K562 (cell line): ENCODE data around the gene MSTN. TPM values are rescaled to one million over a fixed set of nuclear protein-coding genes. Genes with fewer than 3 reads are reported as not detected.
A peak's percentile ranks its signal among the peaks of the same experiment; 100 is the strongest.

ENCODE experiments used
- ATAC-seq: fragments of 200-7000 bp; cut with Tn5 transposase; 3 replicates; pipeline ENCODE4 v1.9.1; 2020; ENCODE audit warnings: moderate library complexity
- BruUV-seq: library from RNA; stranded (reverse); fragments of 400-500 nt; replicated peaks from 2 replicates; lab custom pipeline; 2021; lab: Mats Ljungman, UMichigan
- CTCF ChIA-PET: fragments of 300-600 bp; formaldehyde crosslinking; extraction: SDS; loops from one replicate; lab custom pipeline; 2021; ENCODE audit warnings: low intra/inter-chr PET ratio; lab: Yijun Ruan, JAX
- POLR2A ChIA-PET: fragments of 300-600, 350-650 bp; sonication (Branson Sonifier 250); formaldehyde crosslinking; extraction: SDS; loops from one replicate; lab custom pipeline; 2021; ENCODE audit warnings: antibody characterized with exemption, inconsistent platforms; lab: Yijun Ruan, JAX
- DNase-seq, 4 experiments: peaks; one replicate each; pipeline versions ENCODE4 v3.0.0 to v3.0.0-alpha.2; 2011 to 2018; ENCODE audit warnings: low spot score in 3 of 4, mixed read lengths in 3 of 4; ENCODE audit errors: extremely low read depth in 1 of 4
- FAIRE-seq: peaks from 2 replicates; lab custom pipeline; 2011; peaks lifted over from hg19 to GRCh38; lab: Jason Lieb, UNC
- H2AFZ ChIP-seq: 2 replicates; pipeline ENCODE4 v1.6.0; 2011; ENCODE audit warnings: low read depth, low read length, control low read depth, inconsistent platforms
- H3K27ac ChIP-seq: fragments of 200-600 bp; 3 replicates; pipeline ENCODE4 v1.8.0; 2011; ENCODE audit warnings: low read depth, mild to moderate bottlenecking, control low read depth, inconsistent platforms, low read length, moderate library complexity, mixed read lengths; ENCODE audit errors: extremely low read depth
- H3K27me3 ChIP-seq, 2 experiments: fragments of 300-600 bp in 1 of 2; 2 replicates in 1 of 2; 3 replicates in 1 of 2; pipeline versions ENCODE4 v1.6.0 to v1.8.0; 2011; ENCODE audit warnings: inconsistent platforms in 2 of 2, low read length in 2 of 2, mild to moderate bottlenecking in 1 of 2, mixed read lengths in 1 of 2, moderate library complexity in 1 of 2; ENCODE audit not compliant: control insufficient read depth in 2 of 2, insufficient read depth in 2 of 2
- H3K36me3 ChIP-seq: fragments of 300-600 bp; 3 replicates; pipeline ENCODE4 v1.8.0; 2011; ENCODE audit warnings: mild to moderate bottlenecking, low read length, inconsistent platforms; ENCODE audit not compliant: control insufficient read depth, insufficient read depth
- H3K4me1 ChIP-seq, 2 experiments: fragments of 200-600 bp in 1 of 2; replicated peaks in 1 of 2; 2 replicates in 1 of 2; 3 replicates in 1 of 2; pipeline versions ENCODE4 v1.5.1 to v1.8.0; 2011; ENCODE audit warnings: inconsistent platforms in 2 of 2, low read length in 2 of 2, mild to moderate bottlenecking in 1 of 2, mixed read lengths in 1 of 2, moderate library complexity in 1 of 2; ENCODE audit not compliant: control insufficient read depth in 2 of 2, insufficient read depth in 2 of 2
- H3K4me2 ChIP-seq: 2 replicates; pipeline ENCODE4 v1.6.1; 2011; ENCODE audit warnings: low read length, control low read depth, inconsistent platforms, mixed read lengths; ENCODE audit not compliant: insufficient read depth
- H3K4me3 ChIP-seq: fragments of 200-600 bp; sonication (generic), shearing (Covaris generic); 2 replicates; pipeline ENCODE4 v1.5.1; 2016; ENCODE audit warnings: control low read depth, inconsistent platforms
- H3K79me2 ChIP-seq: fragments of 200-600 bp; 3 replicates; pipeline ENCODE4 v1.8.0; 2011; ENCODE audit warnings: low read length, inconsistent platforms; ENCODE audit not compliant: control insufficient read depth, insufficient read depth
- H3K9ac ChIP-seq, 2 experiments: 2 replicates each; pipeline versions ENCODE4 v1.6.0 to v1.6.1; 2011; ENCODE audit warnings: low read depth in 2 of 2, low read length in 2 of 2, control low read depth in 1 of 2, inconsistent platforms in 1 of 2, mild to moderate bottlenecking in 1 of 2, mixed read lengths in 1 of 2; ENCODE audit not compliant: insufficient read depth in 1 of 2
- H3K9me1 ChIP-seq: one replicate; pipeline ENCODE4 v1.6.0; 2011; ENCODE audit warnings: inconsistent platforms, mild to moderate bottlenecking, low read length, moderate library complexity; ENCODE audit not compliant: control insufficient read depth, insufficient read depth
- H3K9me3 ChIP-seq: replicated peaks from 2 replicates; pipeline ENCODE4 v1.5.1; 2011; ENCODE audit warnings: low read depth, low read length, inconsistent platforms; ENCODE audit not compliant: control insufficient read depth, insufficient read depth
- H4K20me1 ChIP-seq: replicated peaks from 2 replicates; pipeline ENCODE4 v1.6.1; 2011; ENCODE audit warnings: low read length, inconsistent platforms, mixed read lengths; ENCODE audit not compliant: control insufficient read depth, insufficient read depth
- BRF1 ChIP-seq: IDR thresholded peaks from 3 replicates; pipeline ENCODE4 v1.6.1; 2011; ENCODE audit warnings: borderline replicate concordance, mild to moderate bottlenecking; ENCODE audit not compliant: insufficient read length; ENCODE audit errors: extremely low read depth
- CEBPB ChIP-seq: fragments of 450-650 bp; IDR thresholded peaks from 2 replicates; pipeline ENCODE4 v1.6.1; 2016; ENCODE audit warnings: missing genetic modification characterization, missing compliant biosample characterization
- L3MBTL2 ChIP-seq: fragments of 450-650 bp; IDR thresholded peaks from 2 replicates; pipeline ENCODE4 v1.6.1; 2016; ENCODE audit warnings: mild to moderate bottlenecking, moderate library complexity
- NEUROD1 ChIP-seq: fragments of 150-350 bp; IDR thresholded peaks from 2 replicates; pipeline ENCODE4 v1.6.1; 2014; ENCODE audit warnings: borderline replicate concordance, low read length, low read depth; ENCODE audit not compliant: partially characterized antibody
- RBM34 ChIP-seq: fragments of 200-400 bp; formaldehyde crosslinking; IDR thresholded peaks from 2 replicates; pipeline ENCODE4 v1.6.1; 2018; ENCODE audit warnings: low read length, borderline replicate concordance; ENCODE audit not compliant: insufficient read depth
- SOX6 ChIP-seq: fragments of 450-650 bp; IDR thresholded peaks from 2 replicates; pipeline ENCODE4 v1.6.1; 2014; ENCODE audit warnings: mild to moderate bottlenecking
- ZC3H8 ChIP-seq: fragments of 450-650 bp; IDR thresholded peaks from 2 replicates; pipeline ENCODE4 v1.6.1; 2017
- WGBS: fragments of 100-300 bp; shearing (Covaris generic); methylation state at CpG from one replicate; pipeline ENCODE4 v1.1.6; 2016; ENCODE audit warnings: low coverage, mixed read lengths; ENCODE audit not compliant: insufficient coverage; ENCODE audit errors: missing lambda C conversion rate; 5-methylcytosine and 5-hydroxymethylcytosine counted together
- in situ Hi-C: fragments of 300-500 bp; cut with MboI; formaldehyde crosslinking; loops from 4 replicates; pipeline ENCODE4 v1.15.0; 2018; ENCODE audit warnings: inconsistent platforms, mixed read lengths
- intact Hi-C: fragments of 100-400 bp; cut with micrococcal nuclease; formaldehyde crosslinking; loops from 2 replicates; pipeline ENCODE4 v1.14.2; 2022
- polyA plus RNA-seq, 8 experiments: library from polyadenylated mRNA; depleted of rRNA in 4 of 8; stranded (reverse) in 5 of 8; unstranded in 3 of 8; fragments of >200 nt; fragmentation: Nextera tagmentation in 2 of 8; fragmentation: Illumina TruSeq in 1 of 8; extraction: Ambion mirVana in 2 of 8; extraction: Trizol in 1 of 8; gene quantifications; 2 replicates each; pipeline versions ENCODE4 v1.2.1 to v1.2.3, GENCODE V29; 2011 to 2014; ENCODE audit warnings: inconsistent platforms in 1 of 8, missing spikeins in 1 of 8
- total RNA-seq, 7 experiments: library from RNA; depleted of rRNA in 6 of 7; stranded (reverse); fragments of >200 nt in 6 of 7; fragmentation: Illumina TruSeq in 2 of 7; extraction: Trizol in 2 of 7; gene quantifications; 2 replicates each; pipeline versions ENCODE4 v1.2.1 to v1.2.3, GENCODE V29; 2011 to 2021; ENCODE audit warnings: low replicate concordance in 1 of 7
- TF ChIP-seq, protein P1 (sequence below): fragments of 450-650 bp; conservative IDR thresholded peaks from 2 replicates; pipeline ENCODE4 v1.6.1; 2016; ENCODE audit warnings: missing genetic modification characterization, low read depth, mild to moderate bottlenecking, missing compliant biosample characterization, moderate library complexity
- TF ChIP-seq, protein P2 (sequence below): fragments of 450-650 bp; formaldehyde crosslinking; IDR thresholded peaks from 2 replicates; pipeline ENCODE4 v1.4.0; 2020; ENCODE audit warnings: mild to moderate bottlenecking, moderate library complexity

The MSTN gene
- total and polyA plus RNA-seq, 9 of the 15 experiments (the other 6 are each of a cell fraction or from before 2014, with no cell fraction given), result not detected

DNA sequence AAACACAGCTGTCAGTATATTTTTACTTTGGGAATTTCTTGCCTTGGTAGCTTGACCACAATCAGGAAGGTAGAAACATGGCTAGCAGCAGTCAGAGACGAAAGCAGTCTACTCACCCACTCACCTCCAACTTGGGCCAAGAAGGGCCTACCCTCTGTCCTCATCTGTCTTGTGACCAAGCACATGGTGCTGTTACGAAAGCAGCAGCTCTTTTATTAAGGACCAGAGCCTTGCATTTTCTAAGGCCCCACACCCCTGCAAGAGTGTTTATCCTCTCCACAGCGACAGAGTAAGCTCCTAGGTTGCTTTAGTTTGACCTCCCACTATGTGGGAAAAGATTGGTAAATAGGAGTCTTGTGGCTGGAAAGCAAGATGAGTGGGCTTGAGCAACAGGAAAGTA lies 31.3 kb upstream of the MSTN start:
- H3K9ac ChIP-seq, result no peak overlapping the region
- POLR2A ChIA-PET, result interaction anchor here (0.6 kb wide), 2 partner anchors 12 to 944 kb away, joined by 3 read pairs; no protein-coding TSS in a partner anchor
- WGBS, result 48% methylated on average over 3 of the region's 3 CpGs
- H3K27me3 ChIP-seq, result no peaks in the 10 kb centered on the region
- in situ Hi-C loops, result loop anchor here (5.0 to 10.0 kb wide), 2 partner anchors 184 to 591 kb away; no protein-coding TSS in a partner anchor
- no peaks in the 10 kb centered on the region for H3K36me3 ChIP-seq
- no peak for FAIRE-seq
- no peak overlapping the region for H3K4me3 ChIP-seq
- H4K20me1 ChIP-seq, result no peaks in the 10 kb centered on the region
- peak overlapping the region; percentile 52; the same call in 1 of the 2 replicates for H2AFZ ChIP-seq
- no peak overlapping the region for H3K4me2 ChIP-seq
- no peaks in the 10 kb centered on the region for H3K9me3 ChIP-seq
- TF ChIP-seq CEBPB (tag) (0 out of 2 replicates have a peak, but pooled peaks have one; percentile 12), ZC3H8 (no peak), L3MBTL2 (0 out of 2 replicates have a peak, but pooled peaks have one; percentile 25)
- H3K79me2 ChIP-seq, result no peaks in the 10 kb centered on the region
- CTCF ChIA-PET, result no interaction called here
- H3K4me1 ChIP-seq, result no peaks in the 10 kb centered on the region; a peak in 3 of 5 replicates
- no peak for DNase-seq
- no peak overlapping the region for H3K27ac ChIP-seq
- intact Hi-C loops, result loop anchor here (10.0 kb wide), 1 partner anchor 711 kb away; no protein-coding TSS in a partner anchor
- no TSS peak for BruUV-seq
- no peak for ATAC-seq
- no peaks in the 10 kb centered on the region for H3K9me1 ChIP-seq

DNA sequence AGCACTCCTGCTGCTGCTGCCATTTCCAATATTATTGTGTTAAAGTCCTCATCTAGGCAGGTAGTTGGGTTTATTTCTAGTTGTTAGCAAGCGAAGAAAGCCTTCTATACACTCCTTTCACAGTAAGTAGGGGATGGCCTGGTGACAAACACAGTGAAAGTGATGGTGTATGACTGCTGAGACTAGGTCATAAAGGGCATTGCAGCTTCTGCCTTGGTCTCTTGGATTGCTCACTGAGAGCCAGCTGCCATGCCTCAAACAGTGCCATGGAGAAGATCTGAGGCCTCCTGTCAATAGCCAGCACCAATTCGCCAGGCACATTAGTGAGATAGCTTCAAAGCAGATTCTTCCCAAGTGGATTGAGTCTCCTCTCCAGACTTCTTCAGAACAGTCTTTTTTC lies 27.6 kb upstream of the MSTN start:
- no peaks in the 10 kb centered on the region for H3K9me1 ChIP-seq
- H3K4me2 ChIP-seq, result no peak overlapping the region
- H2AFZ ChIP-seq, result no peak overlapping the region
- FAIRE-seq (no peak), ATAC-seq (no peak), DNase-seq (no peak)
- no peak overlapping the region for H3K4me3 ChIP-seq
- no peaks in the 10 kb centered on the region for H3K36me3 ChIP-seq
- ChIA-PET CTCF (interaction anchor here (0.5 kb wide), 1 partner anchor 493 kb away, joined by 3 read pairs; no protein-coding TSS in a partner anchor), POLR2A (no interaction called here)
- H3K9ac ChIP-seq, result no peak overlapping the region
- no peak overlapping the region for H3K27ac ChIP-seq
- in situ Hi-C loops (loop anchor here (5.0 to 10.0 kb wide), 2 partner anchors 187 to 595 kb away; no protein-coding TSS in a partner anchor), intact Hi-C loops (loop anchor here (10.0 kb wide), 1 partner anchor 715 kb away; no protein-coding TSS in a partner anchor)
- BruUV-seq, result no TSS peak
- H3K9me3 ChIP-seq, result no peaks in the 10 kb centered on the region
- H3K4me1 ChIP-seq, result no peaks in the 10 kb centered on the region; a peak in 3 of 5 replicates
- 75% methylated on average over 2 of the region's 2 CpGs for whole genome bisulfite sequencing
- no peaks in the 10 kb centered on the region for H4K20me1 ChIP-seq
- H3K27me3 ChIP-seq, result no peaks in the 10 kb centered on the region
- H3K79me2 ChIP-seq, result no peaks in the 10 kb centered on the region
- TF ChIP-seq, protein P1, sequence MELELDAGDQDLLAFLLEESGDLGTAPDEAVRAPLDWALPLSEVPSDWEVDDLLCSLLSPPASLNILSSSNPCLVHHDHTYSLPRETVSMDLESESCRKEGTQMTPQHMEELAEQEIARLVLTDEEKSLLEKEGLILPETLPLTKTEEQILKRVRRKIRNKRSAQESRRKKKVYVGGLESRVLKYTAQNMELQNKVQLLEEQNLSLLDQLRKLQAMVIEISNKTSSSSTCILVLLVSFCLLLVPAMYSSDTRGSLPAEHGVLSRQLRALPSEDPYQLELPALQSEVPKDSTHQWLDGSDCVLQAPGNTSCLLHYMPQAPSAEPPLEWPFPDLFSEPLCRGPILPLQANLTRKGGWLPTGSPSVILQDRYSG (tag), result no peak
- TF ChIP-seq SOX6, result no peak
- TF ChIP-seq, protein P2, sequence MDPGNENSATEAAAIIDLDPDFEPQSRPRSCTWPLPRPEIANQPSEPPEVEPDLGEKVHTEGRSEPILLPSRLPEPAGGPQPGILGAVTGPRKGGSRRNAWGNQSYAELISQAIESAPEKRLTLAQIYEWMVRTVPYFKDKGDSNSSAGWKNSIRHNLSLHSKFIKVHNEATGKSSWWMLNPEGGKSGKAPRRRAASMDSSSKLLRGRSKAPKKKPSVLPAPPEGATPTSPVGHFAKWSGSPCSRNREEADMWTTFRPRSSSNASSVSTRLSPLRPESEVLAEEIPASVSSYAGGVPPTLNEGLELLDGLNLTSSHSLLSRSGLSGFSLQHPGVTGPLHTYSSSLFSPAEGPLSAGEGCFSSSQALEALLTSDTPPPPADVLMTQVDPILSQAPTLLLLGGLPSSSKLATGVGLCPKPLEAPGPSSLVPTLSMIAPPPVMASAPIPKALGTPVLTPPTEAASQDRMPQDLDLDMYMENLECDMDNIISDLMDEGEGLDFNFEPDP, result no peak
- TF ChIP-seq BRF1, result no peak
- TF ChIP-seq RBM34, result no peak
- no peak for TF ChIP-seq NEUROD1
